PC-9 (cell line): ENCODE data around the gene M1AP.

Experiments used
- CTCF ChIP-seq: fragments of 200-600 bp; sonication (generic); conservative IDR thresholded peaks from 2 replicates; pipeline ENCODE4 v1.6.1; 2017; ENCODE audit warnings: mixed run types, antibody characterized with exemption, mild to moderate bottlenecking, moderate library complexity
- EZH2 ChIP-seq: fragments of 200-600 bp; sonication (generic); IDR thresholded peaks from 2 replicates; pipeline ENCODE4 v1.8.0; 2017; ENCODE audit warnings: antibody characterized with exemption, low read depth

GRCh38 chr2:74618410-74619083 lies 29.6 kb downstream of the M1AP start:
- TF ChIP-seq CTCF (no peak), EZH2 (no peak)
